ENCODE results near the gene ABHD13. TPM values are rescaled to one million over a fixed set of nuclear protein-coding genes. Genes with fewer than 3 reads are reported as not detected.

The ABHD13 gene
- total and polyA plus RNA-seq, 8 donors, result 1.4 to 25.3 (median 5.5) TPM

- intact Hi-C loops (cut with DNase I; ENCODE audit: low total_unique reads), result no loop called here
- H3K27ac ChIP-seq, result no peak overlapping the region
These were observed 24.4 kb upstream of the ABHD13 start for GRCh38 chr13:108193806-108194205.

DNA sequence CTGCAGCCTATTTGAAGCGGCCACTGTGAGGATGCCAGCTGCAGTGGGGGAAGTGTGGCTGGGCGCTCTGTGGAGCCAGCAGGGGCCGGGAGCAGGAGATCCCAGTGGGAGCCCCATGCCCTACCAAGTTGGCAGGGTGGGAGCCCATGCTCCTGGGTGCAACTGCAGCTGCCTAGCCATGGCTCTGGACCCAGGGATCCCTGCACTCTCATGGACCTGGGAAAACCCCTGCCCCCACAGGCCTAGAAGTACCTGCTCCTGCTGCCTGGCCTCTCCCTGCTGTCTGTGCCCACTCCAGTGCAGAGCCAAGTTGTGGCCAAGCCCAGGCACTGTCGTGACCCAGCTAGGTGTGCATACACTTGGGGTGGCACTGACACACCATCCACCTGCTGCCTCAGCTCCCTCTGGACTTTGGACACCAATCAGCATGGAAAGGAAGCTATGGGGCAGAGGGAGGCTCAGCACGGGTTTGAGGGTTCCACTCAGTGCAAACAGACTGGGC is 23.7 kb upstream of the ABHD13 start:
- no peaks in the 10 kb centered on the region for H3K27me3 ChIP-seq
- 73 to 94% (median 91%) methylated on average over 5 of the region's 5 CpGs for WGBS, 5 donors
- peaks cover 0 to 19% (median 14%) of the 10 kb centered on the region in 4 donors for H3K9me3 ChIP-seq
- no peaks in the 10 kb centered on the region for H3K36me3 ChIP-seq
- no peaks in the 10 kb centered on the region for H3K4me1 ChIP-seq
- H3K4me3 ChIP-seq, result no peak overlapping the region
- no peak overlapping the region for H3K27ac ChIP-seq
- DNase-seq, result no peak
- intact Hi-C loops (cut with DNase I; ENCODE audit: low total_unique reads), result no loop called here
- TF ChIP-seq EP300 (IDR thresholded peaks at IDR 0.05) (no peak), CTCF (IDR thresholded peaks at IDR 0.05) (no peak), POLR2AphosphoS5 (IDR thresholded peaks at IDR 0.05) (no peak), POLR2A (IDR thresholded peaks at IDR 0.05) (no peak)

More at GRCh38 chr13:108193806-108194205, 24.4 kb upstream of the ABHD13 start:
- no peaks in the 10 kb centered on the region for H3K36me3 ChIP-seq
- H3K9me3 ChIP-seq, result peaks cover 0 to 19% (median 14%) of the 10 kb centered on the region in 4 donors
- no peaks in the 10 kb centered on the region for H3K4me1 ChIP-seq
- no peak overlapping the region for H3K4me3 ChIP-seq
- no peak for DNase-seq
- no peak for TF ChIP-seq POLR2A (IDR thresholded peaks at IDR 0.05)
- no peak for TF ChIP-seq CTCF (IDR thresholded peaks at IDR 0.05)
- TF ChIP-seq EP300 (IDR thresholded peaks at IDR 0.05), result no peak
- no peak for TF ChIP-seq POLR2AphosphoS5 (IDR thresholded peaks at IDR 0.05)
- no peaks in the 10 kb centered on the region for H3K27me3 ChIP-seq

GRCh38 chr13:108195146-108195545 is 23.0 kb upstream of the ABHD13 start:
- TF ChIP-seq POLR2AphosphoS5 (IDR thresholded peaks at IDR 0.05) (no peak), CTCF (IDR thresholded peaks at IDR 0.05) (no peak), EP300 (IDR thresholded peaks at IDR 0.05) (no peak), POLR2A (IDR thresholded peaks at IDR 0.05) (no peak)
- H3K36me3 ChIP-seq, result no peaks in the 10 kb centered on the region
- H3K27me3 ChIP-seq, result no peaks in the 10 kb centered on the region
- no peak for DNase-seq
- 26 to 64% (median 48%) methylated on average over 1 of the region's 1 CpG for WGBS, 5 donors
- H3K27ac ChIP-seq, result no peak overlapping the region
- no peaks in the 10 kb centered on the region for H3K4me1 ChIP-seq
- H3K4me3 ChIP-seq, result no peak overlapping the region
- intact Hi-C loops (cut with DNase I; ENCODE audit: low total_unique reads), result no loop called here
- H3K9me3 ChIP-seq, result peaks cover 0 to 19% (median 14%) of the 10 kb centered on the region in 4 donors

DNA sequence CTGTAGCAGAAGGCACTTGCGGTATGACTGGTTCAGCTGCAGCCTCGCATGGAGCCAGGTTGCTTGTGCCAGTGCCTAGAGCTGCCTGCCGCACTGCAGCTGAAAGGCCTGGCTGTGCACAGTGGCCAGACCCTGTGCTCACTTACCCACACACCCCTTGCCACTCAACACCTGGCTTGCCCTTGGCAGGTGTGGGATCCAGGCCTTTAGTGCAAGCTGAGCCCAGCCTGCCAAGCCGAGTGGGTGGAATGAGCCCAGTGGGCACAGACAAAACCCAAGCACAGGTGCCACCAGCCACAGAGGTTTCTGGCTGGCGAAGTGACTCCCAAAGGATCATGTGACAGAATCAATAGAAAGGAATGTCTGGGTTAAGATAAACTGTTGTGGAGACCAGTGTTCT is 22.3 kb upstream of the ABHD13 start:
- Histone ChIP-seq H3K27me3 (no peaks in the 10 kb centered on the region), H3K4me3 (no peak overlapping the region), H3K36me3 (no peaks in the 10 kb centered on the region), H3K27ac (no peak overlapping the region), H3K4me1 (no peaks in the 10 kb centered on the region), H3K9me3 (peaks cover 0 to 19% (median 14%) of the 10 kb centered on the region in 4 donors)
- intact Hi-C loops (cut with DNase I; ENCODE audit: low total_unique reads), result no loop called here
- 79 to 97% (median 96%) methylated on average over 4 to 5 of the region's 5 CpGs for WGBS, 5 donors
- no peak for TF ChIP-seq POLR2A (IDR thresholded peaks at IDR 0.05)
- no peak for TF ChIP-seq EP300 (IDR thresholded peaks at IDR 0.05)
- no peak for TF ChIP-seq CTCF (IDR thresholded peaks at IDR 0.05)
- DNase-seq, result no peak
